Osteoblast (primary cell): ENCODE results near the gene GNAI2. TPM values are rescaled to one million over a fixed set of nuclear protein-coding genes. Genes with fewer than 3 reads are reported as not detected.
A peak's percentile ranks its signal among the peaks of the same experiment; 100 is the strongest.

Source experiments
- DNase-seq: peaks from one replicate; pipeline ENCODE4 v3.0.0; 2011; ENCODE audit warnings: low spot score, mixed read lengths; ENCODE audit not compliant: insufficient read length; ENCODE audit errors: missing footprints
- H2AFZ ChIP-seq: 2 replicates; pipeline ENCODE4 v1.6.0; 2011; ENCODE audit warnings: mild to moderate bottlenecking, low read length
- H3K27ac ChIP-seq: 2 replicates; pipeline ENCODE4 v1.5.1; 2011; ENCODE audit warnings: mild to moderate bottlenecking, low read depth, low read length, moderate library complexity
- H3K27me3 ChIP-seq: 2 replicates; pipeline ENCODE4 v1.6.0; 2012; ENCODE audit warnings: mild to moderate bottlenecking, control low read depth, inconsistent platforms, low read length, moderate library complexity; ENCODE audit not compliant: insufficient read depth
- H3K36me3 ChIP-seq: 2 replicates; pipeline ENCODE4 v1.5.1; 2011; ENCODE audit warnings: mild to moderate bottlenecking, low read length, control low read depth, moderate library complexity; ENCODE audit not compliant: insufficient read depth
- H3K4me1 ChIP-seq: 2 replicates; pipeline ENCODE4 v1.5.1; 2011; ENCODE audit warnings: mild to moderate bottlenecking, low read length, control low read depth, moderate library complexity; ENCODE audit not compliant: insufficient read depth
- H3K4me2 ChIP-seq: 2 replicates; pipeline ENCODE4 v1.6.0; 2011; ENCODE audit warnings: mild to moderate bottlenecking, low read length; ENCODE audit not compliant: insufficient read depth
- H3K4me3 ChIP-seq: fragments of 200-600 bp; sonication (generic); 3 replicates; pipeline ENCODE4 v1.5.1; 2012; ENCODE audit warnings: mild to moderate bottlenecking, low read length, inconsistent platforms; ENCODE audit not compliant: insufficient read depth
- H3K79me2 ChIP-seq: 2 replicates; pipeline ENCODE4 v1.6.0; 2012; ENCODE audit warnings: mild to moderate bottlenecking, low read length, control low read depth, inconsistent platforms; ENCODE audit not compliant: insufficient read depth
- H3K9me3 ChIP-seq: 2 replicates; pipeline ENCODE4 v1.5.1; 2011; ENCODE audit warnings: low read depth, low read length, control low read depth
- H4K20me1 ChIP-seq: 2 replicates; pipeline ENCODE4 v1.6.0; 2012; ENCODE audit warnings: mild to moderate bottlenecking, low read length, control low read depth; ENCODE audit not compliant: insufficient read depth
- total RNA-seq: library from RNA; depleted of rRNA; stranded (reverse); fragments of >200 nt; gene quantifications from 2 replicates; pipeline ENCODE4 v1.2.3, GENCODE V29; 2012
- TF ChIP-seq, protein P1 (sequence below): IDR thresholded peaks from 2 replicates; pipeline ENCODE4 v1.5.1; 2011; ENCODE audit warnings: mild to moderate bottlenecking, low read depth, low read length, moderate library complexity; ENCODE audit errors: extremely low read depth

The GNAI2 gene
- total RNA-seq, 1 donor: 223 TPM

DNA sequence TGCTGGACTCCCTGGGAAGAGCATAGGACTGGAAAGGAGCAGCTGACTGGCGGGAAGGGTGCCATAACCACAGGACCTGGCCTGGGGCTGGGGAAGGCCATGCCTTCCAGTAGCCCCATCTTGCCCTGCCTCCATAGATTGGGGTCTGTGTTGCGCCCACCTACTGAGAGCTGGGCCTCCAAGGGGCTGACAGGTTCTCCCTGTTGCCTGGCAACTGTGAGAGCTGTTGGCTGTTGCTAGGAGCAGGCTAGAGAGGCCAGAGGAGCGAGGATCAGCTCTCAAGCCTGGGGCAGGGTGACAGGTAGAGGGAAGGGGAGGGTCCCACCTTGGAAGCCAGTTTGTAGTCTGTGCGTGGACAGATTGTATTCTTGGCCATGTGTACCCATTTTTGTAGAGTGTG is 2.8 kb upstream of the GNAI2 start:
- Histone ChIP-seq H3K4me2 (no peak overlapping the region), H3K36me3 (no peaks in the 10 kb centered on the region), H3K4me1 (peaks cover 14% of the 10 kb centered on the region), H3K9me3 (no peaks in the 10 kb centered on the region), H3K79me2 (peaks cover 22% of the 10 kb centered on the region), H3K4me3 (no peak overlapping the region), H3K27ac (no peak overlapping the region), H2AFZ (no peak overlapping the region), H3K27me3 (no peaks in the 10 kb centered on the region), H4K20me1 (peaks cover 11% of the 10 kb centered on the region)
- no peak for DNase-seq
- TF ChIP-seq, protein P1, sequence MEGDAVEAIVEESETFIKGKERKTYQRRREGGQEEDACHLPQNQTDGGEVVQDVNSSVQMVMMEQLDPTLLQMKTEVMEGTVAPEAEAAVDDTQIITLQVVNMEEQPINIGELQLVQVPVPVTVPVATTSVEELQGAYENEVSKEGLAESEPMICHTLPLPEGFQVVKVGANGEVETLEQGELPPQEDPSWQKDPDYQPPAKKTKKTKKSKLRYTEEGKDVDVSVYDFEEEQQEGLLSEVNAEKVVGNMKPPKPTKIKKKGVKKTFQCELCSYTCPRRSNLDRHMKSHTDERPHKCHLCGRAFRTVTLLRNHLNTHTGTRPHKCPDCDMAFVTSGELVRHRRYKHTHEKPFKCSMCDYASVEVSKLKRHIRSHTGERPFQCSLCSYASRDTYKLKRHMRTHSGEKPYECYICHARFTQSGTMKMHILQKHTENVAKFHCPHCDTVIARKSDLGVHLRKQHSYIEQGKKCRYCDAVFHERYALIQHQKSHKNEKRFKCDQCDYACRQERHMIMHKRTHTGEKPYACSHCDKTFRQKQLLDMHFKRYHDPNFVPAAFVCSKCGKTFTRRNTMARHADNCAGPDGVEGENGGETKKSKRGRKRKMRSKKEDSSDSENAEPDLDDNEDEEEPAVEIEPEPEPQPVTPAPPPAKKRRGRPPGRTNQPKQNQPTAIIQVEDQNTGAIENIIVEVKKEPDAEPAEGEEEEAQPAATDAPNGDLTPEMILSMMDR: no peak

DNA sequence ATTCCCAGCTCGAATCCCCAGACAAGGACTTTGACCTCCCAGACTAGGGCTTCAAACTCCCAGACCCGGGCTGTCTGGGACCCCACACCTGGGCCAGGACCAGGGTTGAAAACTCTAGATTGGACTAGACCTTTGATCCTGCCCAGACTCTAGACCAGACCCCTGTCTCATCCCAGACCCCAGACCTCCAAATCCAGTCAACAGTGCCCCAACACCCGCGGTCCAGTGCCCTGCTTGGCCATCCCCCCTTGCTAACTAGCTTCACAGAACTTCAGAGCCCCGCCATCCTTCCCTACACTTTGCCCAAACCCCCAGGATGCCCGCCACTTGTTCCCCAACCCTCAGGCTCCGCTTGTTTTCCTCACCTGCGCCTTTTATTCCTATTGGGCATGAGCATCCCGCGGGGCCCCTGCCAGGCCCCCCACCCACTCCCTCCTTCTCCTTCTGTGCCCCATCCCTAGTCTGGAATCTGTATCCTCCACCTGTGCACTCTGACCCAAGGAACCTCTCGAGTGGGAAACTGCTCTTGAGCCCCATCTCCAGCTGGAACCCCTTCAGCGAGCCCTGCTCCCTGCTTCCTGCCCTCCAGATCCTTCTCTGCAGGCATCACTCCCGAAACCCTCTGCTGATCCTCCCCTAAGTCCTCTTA is 604 bp downstream of the GNAI2 start:
- H3K36me3 ChIP-seq: peaks cover 10% of the 10 kb centered on the region
- peak; percentile 69 for DNase-seq
- peak overlapping the region; percentile 78 for H3K27ac ChIP-seq
- H2AFZ ChIP-seq: no peak overlapping the region
- H3K27me3 ChIP-seq: no peaks in the 10 kb centered on the region
- peaks cover 56% of the 10 kb centered on the region for H3K79me2 ChIP-seq
- peaks cover 21% of the 10 kb centered on the region for H3K4me1 ChIP-seq
- peak overlapping the region; percentile 98 for H3K4me3 ChIP-seq
- peaks cover 42% of the 10 kb centered on the region for H4K20me1 ChIP-seq
- TF ChIP-seq, protein P1: no peak
- no peaks in the 10 kb centered on the region for H3K9me3 ChIP-seq
- peak overlapping the region; percentile 99 for H3K4me2 ChIP-seq

DNA sequence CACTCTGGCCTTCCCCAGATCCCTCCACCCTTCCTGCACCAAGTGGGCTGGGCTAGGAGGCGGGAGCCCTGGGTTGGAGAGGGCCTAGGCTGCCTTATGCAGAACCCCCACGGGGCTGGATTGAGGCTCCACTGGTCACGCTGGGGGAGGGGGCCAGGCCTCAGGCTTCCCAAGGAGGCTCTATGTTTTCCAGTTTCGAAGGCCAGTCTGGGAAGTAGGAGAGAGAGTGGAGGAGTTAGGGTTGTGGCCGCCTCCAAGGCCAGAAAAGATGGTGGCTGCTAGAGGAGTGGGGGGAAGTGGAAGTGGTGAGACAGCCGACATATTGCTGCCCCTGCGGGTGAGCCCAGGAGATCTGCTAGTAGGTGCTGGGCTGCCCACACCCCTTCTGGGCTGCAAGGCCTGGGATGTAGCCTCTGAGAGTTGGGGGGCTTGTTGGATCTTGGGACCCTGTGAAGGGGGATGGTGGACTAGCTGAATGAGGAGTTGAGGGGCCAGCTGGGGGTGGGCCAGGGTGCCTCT is 1.2 kb downstream of the GNAI2 start:
- Histone ChIP-seq H3K27ac (peak overlapping the region; percentile 78), H3K4me2 (peak overlapping the region; percentile 99), H2AFZ (no peak overlapping the region), H3K27me3 (no peaks in the 10 kb centered on the region), H3K36me3 (peaks cover 10% of the 10 kb centered on the region), H3K79me2 (peaks cover 62% of the 10 kb centered on the region), H3K4me3 (peak overlapping the region; percentile 98), H3K9me3 (no peaks in the 10 kb centered on the region), H3K4me1 (peaks cover 25% of the 10 kb centered on the region), H4K20me1 (peaks cover 48% of the 10 kb centered on the region)
- TF ChIP-seq, protein P1: no peak
- DNase-seq: peak; percentile 93

DNA sequence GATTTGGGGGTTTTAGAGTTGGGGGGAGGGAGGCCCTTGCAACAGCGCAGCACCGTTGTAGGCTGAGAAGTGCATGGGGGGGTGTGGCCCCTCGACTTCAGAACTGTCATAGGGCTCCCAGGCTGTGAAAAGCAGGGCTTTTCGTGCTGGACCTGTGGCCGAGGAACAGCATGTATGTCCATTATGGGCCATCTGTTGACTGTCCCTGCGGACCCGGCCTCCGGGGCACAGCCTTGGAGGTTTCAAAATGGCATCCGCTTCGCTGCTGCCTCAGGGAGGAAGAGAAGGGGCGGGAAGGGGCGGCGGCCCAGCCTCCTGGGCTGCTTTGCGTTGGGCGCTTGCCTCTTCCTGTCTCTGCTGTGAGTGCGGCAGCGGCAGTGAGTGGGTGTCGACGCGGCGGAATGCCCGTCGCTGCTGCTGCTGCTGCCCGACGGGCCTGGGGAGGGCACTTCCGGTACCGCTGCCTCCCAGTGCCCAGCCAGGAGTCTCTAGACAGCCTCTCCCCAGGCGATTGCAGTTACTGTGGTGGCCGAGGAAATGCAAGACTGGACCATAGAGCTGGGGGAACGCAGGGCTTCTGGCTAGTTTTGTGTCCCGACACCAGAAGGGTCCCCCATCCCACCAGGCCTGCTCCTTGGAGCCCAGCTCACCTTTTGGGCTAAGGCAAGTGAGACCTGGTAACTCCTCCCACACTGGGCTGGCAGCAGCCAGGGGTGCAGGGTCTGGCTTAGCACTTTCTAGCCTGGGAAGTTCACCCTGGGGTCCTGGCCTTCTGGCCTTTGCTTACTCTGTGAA is 1.9 kb downstream of the GNAI2 start:
- Histone ChIP-seq H3K27me3 (no peaks in the 10 kb centered on the region), H3K36me3 (peaks cover 10% of the 10 kb centered on the region), H4K20me1 (peaks cover 55% of the 10 kb centered on the region), H3K27ac (peak overlapping the region; percentile 78), H2AFZ (peak overlapping the region; percentile 31), H3K4me2 (peak overlapping the region; percentile 99), H3K4me1 (peaks cover 33% of the 10 kb centered on the region), H3K79me2 (peaks cover 70% of the 10 kb centered on the region), H3K4me3 (peak overlapping the region; percentile 98), H3K9me3 (no peaks in the 10 kb centered on the region)
- peak; percentile 98 for DNase-seq
- TF ChIP-seq, protein P1: no peak
